CD14-positive monocyte (primary cell): ENCODE data around the gene PKNOX2. TPM values are rescaled to one million over a fixed set of nuclear protein-coding genes. Genes with fewer than 3 reads are reported as not detected.

Experiments used
- DNase-seq, 3 donors: peaks; one replicate each; pipeline ENCODE4 v3.0.0-alpha.2; 2011 to 2022
- H2AFZ ChIP-seq: 2 replicates; pipeline ENCODE4 v1.6.0; 2012; ENCODE audit warnings: mild to moderate bottlenecking, low read depth, low read length, inconsistent platforms; ENCODE audit not compliant: insufficient read depth, poor library complexity, severe bottlenecking
- H3K27ac ChIP-seq, 2 donors: 1 replicate in 1 of 2; 2 replicates in 1 of 2; pipeline ENCODE4 v1.5.1; 2012 to 2013; ENCODE audit warnings: low read length in 2 of 2, control low read depth in 1 of 2, inconsistent platforms in 1 of 2, low read depth in 1 of 2, mild to moderate bottlenecking in 1 of 2
- H3K27me3 ChIP-seq, 2 donors: one replicate each; pipeline versions ENCODE4 v1.6.0 to v1.6.1; 2011 to 2013; ENCODE audit warnings: low read length in 2 of 2; ENCODE audit not compliant: control insufficient read depth in 2 of 2, insufficient read depth in 2 of 2
- H3K36me3 ChIP-seq, 2 donors: replicated peaks in 1 of 2; 1 replicate in 1 of 2; 2 replicates in 1 of 2; pipeline versions ENCODE4 v1.5.1 to v1.6.1; 2012 to 2013; ENCODE audit warnings: low read length in 2 of 2, control low read depth in 1 of 2, inconsistent platforms in 1 of 2, mild to moderate bottlenecking in 1 of 2; ENCODE audit not compliant: insufficient read depth in 2 of 2, control insufficient read depth in 1 of 2
- H3K4me1 ChIP-seq, 2 donors: 1 replicate in 1 of 2; 2 replicates in 1 of 2; pipeline versions ENCODE4 v1.5.1 to v1.6.1; 2012 to 2013; ENCODE audit warnings: low read length in 2 of 2, control low read depth in 1 of 2, inconsistent platforms in 1 of 2, mild to moderate bottlenecking in 1 of 2, moderate library complexity in 1 of 2; ENCODE audit not compliant: insufficient read depth in 2 of 2, control insufficient read depth in 1 of 2
- H3K4me2 ChIP-seq: replicated peaks from 2 replicates; pipeline ENCODE3; 2012; ENCODE audit warnings: low read length, moderate library complexity, mild to moderate bottlenecking; ENCODE audit not compliant: poor library complexity, severe bottlenecking; ENCODE audit errors: extremely low read depth
- H3K4me3 ChIP-seq, 3 experiments: fragments of 200-600 bp in 1 of 3; sonication (generic) in 1 of 3; replicated peaks in 1 of 3; 1 replicate in 2 of 3; 2 replicates in 1 of 3; pipeline ENCODE4 v1.5.1; 2011 to 2013; ENCODE audit warnings: low read length in 3 of 3, mild to moderate bottlenecking in 3 of 3, control low read depth in 2 of 3, low read depth in 2 of 3, inconsistent platforms in 1 of 3, moderate library complexity in 1 of 3
- H3K79me2 ChIP-seq: 2 replicates; pipeline ENCODE4 v1.6.0; 2012; ENCODE audit warnings: mild to moderate bottlenecking, control low read depth, inconsistent platforms, low read length, moderate library complexity; ENCODE audit not compliant: insufficient read depth
- H3K9ac ChIP-seq: 2 replicates; pipeline ENCODE4 v1.6.0; 2017; ENCODE audit warnings: low read length, mild to moderate bottlenecking; ENCODE audit not compliant: insufficient read depth, poor library complexity, severe bottlenecking
- H3K9me3 ChIP-seq, 2 donors: replicated peaks in 1 of 2; 1 replicate in 1 of 2; 2 replicates in 1 of 2; pipeline versions ENCODE4 v1.5.1 to v1.6.1; 2012 to 2013; ENCODE audit warnings: low read length in 2 of 2, control low read depth in 1 of 2; ENCODE audit not compliant: control insufficient read depth in 1 of 2, insufficient read depth in 1 of 2
- H4K20me1 ChIP-seq: 2 replicates; pipeline ENCODE4 v1.6.0; 2012; ENCODE audit warnings: mild to moderate bottlenecking, low read length, control low read depth, moderate library complexity; ENCODE audit not compliant: insufficient read depth
- H3K27ac Mint-ChIP-seq, 7 donors: one replicate each; pipeline ENCODE4 v1.8.0; 2020; ENCODE audit warnings: mild to moderate bottlenecking in 7 of 7, mixed read lengths in 7 of 7, moderate library complexity in 6 of 7, inconsistent platforms in 2 of 7
- H3K27me3 Mint-ChIP-seq, 3 donors: one replicate each; pipeline ENCODE4 v1.8.0; 2021 to 2022; ENCODE audit warnings: low read depth in 3 of 3, mild to moderate bottlenecking in 3 of 3, mixed read lengths in 3 of 3, moderate library complexity in 3 of 3, inconsistent platforms in 1 of 3
- H3K36me3 Mint-ChIP-seq, 2 donors: one replicate each; pipeline ENCODE4 v1.8.0; 2020; ENCODE audit warnings: mixed read lengths in 2 of 2, inconsistent platforms in 1 of 2, mild to moderate bottlenecking in 1 of 2
- H3K4me1 Mint-ChIP-seq: one replicate; pipeline ENCODE4 v1.8.0; 2020; ENCODE audit warnings: mild to moderate bottlenecking, mixed read lengths
- H3K4me3 Mint-ChIP-seq, 2 donors: one replicate each; pipeline ENCODE4 v1.8.0; 2020; ENCODE audit warnings: mild to moderate bottlenecking in 2 of 2, mixed read lengths in 2 of 2, moderate library complexity in 1 of 2
- H3K9me3 Mint-ChIP-seq, 7 donors: one replicate each; pipeline ENCODE4 v1.8.0; 2020 to 2022; ENCODE audit warnings: mixed read lengths in 7 of 7, mild to moderate bottlenecking in 6 of 7, moderate library complexity in 6 of 7, inconsistent platforms in 2 of 7
- CTCF ChIP-seq: fragments of 200-600 bp; IDR thresholded peaks from one replicate; pipeline ENCODE4 v1.8.0; 2022; ENCODE audit warnings: antibody characterized with exemption, mild to moderate bottlenecking
- WGBS: methylation state at CpG from one replicate; pipeline ENCODE4 v1.1.5; 2013; ENCODE audit warnings: missing lambda C conversion rate; ENCODE audit not compliant: insufficient coverage; 5-methylcytosine and 5-hydroxymethylcytosine counted together
- intact Hi-C, 2 donors: fragments of 100-400 bp; cut with micrococcal nuclease; formaldehyde crosslinking; loops; one replicate each; pipeline versions ENCODE4 v1.15.0 to v1.15.1; 2023
- polyA plus RNA-seq, 3 donors: library from polyadenylated mRNA; depleted of rRNA in 1 of 3; unstranded in 2 of 3; stranded (reverse) in 1 of 3; fragments of 300-500 nt in 2 of 3; fragments of >200 nt in 1 of 3; fragmentation: Illumina TruSeq in 2 of 3; gene quantifications; 1 replicate in 2 of 3; 2 replicates in 1 of 3; pipeline ENCODE4 v1.2.3, GENCODE V29; 2012 to 2021

PKNOX2 gene
- polyA plus RNA-seq, 3 donors, result not detected

DNA sequence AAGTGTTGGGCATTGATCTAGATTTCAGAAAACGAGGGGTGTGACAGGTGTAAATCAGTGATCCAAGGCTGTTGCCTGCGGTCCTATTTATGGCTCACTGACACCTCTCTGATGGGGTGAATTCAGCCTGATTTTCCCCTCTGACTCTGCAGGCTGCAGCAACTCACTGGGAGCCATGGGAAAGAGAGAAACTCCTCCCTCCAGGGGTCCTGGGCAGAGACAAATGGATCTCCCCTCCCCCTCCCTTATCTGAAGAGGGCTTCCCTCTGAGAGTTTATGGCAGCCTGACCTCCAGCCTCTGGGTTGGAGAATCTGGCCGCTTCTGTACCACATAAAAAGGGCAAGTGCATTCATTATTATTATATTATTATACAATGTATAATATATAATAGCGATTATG lies 1.8 kb upstream of the PKNOX2 start:
- Mint-ChIP-seq H3K4me3 (peak overlapping the region in 1 of 2 donors; percentile 16), H3K9me3 (peaks cover 0 to 27% (median 15%) of the 10 kb centered on the region in 7 donors), H3K4me1 (peaks cover 18% of the 10 kb centered on the region), H3K27ac (no peak overlapping the region), H3K27me3 (peaks cover 57 to 74% (median 65%) of the 10 kb centered on the region in 3 donors), H3K36me3 (peaks cover 0 to 18% of the 10 kb centered on the region in 2 donors)
- Histone ChIP-seq H3K9ac (no peak overlapping the region), H3K79me2 (no peaks in the 10 kb centered on the region), H3K9me3 (peaks cover 0 to 23% of the 10 kb centered on the region in 2 donors), H3K4me3 (no peak overlapping the region), H3K27me3 (peaks cover 52 to 63% of the 10 kb centered on the region in 2 donors), H3K27ac (no peak overlapping the region), H3K4me2 (no peak overlapping the region), H2AFZ (no peak overlapping the region), H3K36me3 (no peaks in the 10 kb centered on the region), H3K4me1 (peaks cover 8 to 22% of the 10 kb centered on the region in 2 donors), H4K20me1 (no peaks in the 10 kb centered on the region)
- intact Hi-C loops, result no loop called here
- no CpG with 5 or more reads among the region's 4 CpGs for WGBS
- TF ChIP-seq CTCF, result no peak
- DNase-seq, result no peak

DNA sequence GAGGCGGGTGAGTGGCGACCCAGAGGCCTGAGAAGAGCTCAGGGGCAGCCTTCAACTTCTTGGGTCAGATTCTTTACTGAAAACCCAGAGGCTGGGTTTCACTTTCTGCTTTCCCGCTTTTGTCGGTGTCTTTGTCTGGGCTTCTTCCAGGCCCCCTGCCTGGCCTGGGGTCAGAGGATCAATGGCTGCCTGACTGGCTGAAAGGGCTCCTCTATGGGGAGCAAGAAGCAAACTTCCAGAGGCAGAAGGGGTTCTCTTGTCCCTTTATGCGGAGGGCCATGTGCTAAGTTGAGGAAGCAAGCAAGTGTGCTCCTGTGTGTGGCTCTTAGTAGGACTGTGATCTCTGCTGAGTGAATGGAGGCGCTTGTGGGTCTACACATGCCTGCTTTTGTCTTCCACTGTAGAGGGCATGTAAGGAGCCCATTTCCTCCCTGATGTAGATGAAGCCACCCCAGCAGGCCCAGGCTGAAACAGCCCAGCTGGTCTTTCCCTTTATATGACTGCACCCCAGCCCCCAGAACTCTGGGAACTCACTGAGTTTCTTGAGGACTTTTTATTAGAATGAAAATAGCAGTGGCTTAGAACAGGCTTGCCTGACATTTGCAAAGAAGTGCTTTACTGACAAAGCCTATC lies 1.0 kb upstream of the PKNOX2 start:
- intact Hi-C loops, result no loop called here
- peaks cover 18% of the 10 kb centered on the region for H3K4me1 Mint-ChIP-seq
- peaks cover 63 to 77% (median 71%) of the 10 kb centered on the region in 3 donors for H3K27me3 Mint-ChIP-seq

More for the DNA sequence above, 1.0 kb upstream of the PKNOX2 start:
- no peak for TF ChIP-seq CTCF
- Mint-ChIP-seq H3K27ac (peak overlapping the region in 1 of 7 donors; percentile 51), H3K36me3 (peaks cover 0 to 18% of the 10 kb centered on the region in 2 donors), H3K9me3 (peaks cover 0 to 27% (median 15%) of the 10 kb centered on the region in 7 donors), H3K4me3 (peak overlapping the region in 1 of 2 donors; percentile 92)
- 94% methylated on average over 6 of the region's 6 CpGs for WGBS
- Histone ChIP-seq H3K4me2 (no peak overlapping the region), H3K4me3 (no peak overlapping the region), H3K79me2 (no peaks in the 10 kb centered on the region), H4K20me1 (no peaks in the 10 kb centered on the region), H2AFZ (no peak overlapping the region), H3K9me3 (peaks cover 0 to 30% of the 10 kb centered on the region in 2 donors), H3K36me3 (no peaks in the 10 kb centered on the region), H3K27ac (no peak overlapping the region), H3K9ac (no peak overlapping the region), H3K27me3 (peaks cover 60 to 71% of the 10 kb centered on the region in 2 donors), H3K4me1 (peaks cover 8 to 22% of the 10 kb centered on the region in 2 donors)
- no peak for DNase-seq
